ENCODE measurements around the gene HOXD3. TPM values are rescaled to one million over a fixed set of nuclear protein-coding genes. Genes with fewer than 3 reads are reported as not detected.

The HOXD3 gene
- total and polyA plus RNA-seq, 4 donors, result not detected

- Histone ChIP-seq H3K4me3 (ENCODE audit: low read depth in 1 of 3, low read length in 3 of 3) (no peak overlapping the region), H3K9me3 (ENCODE audit: control insufficient read depth in 4 of 4, low read length in 3 of 4) (no peaks in the 10 kb centered on the region), H3K9ac (ENCODE audit: low read depth in 1 of 2, low read length in 2 of 2) (no peak overlapping the region), H3K36me3 (ENCODE audit: control insufficient read depth in 4 of 4, insufficient read depth in 3 of 4, low read depth in 1 of 4, low read length in 3 of 4) (no peaks in the 10 kb centered on the region), H3K4me1 (ENCODE audit: control insufficient read depth in 4 of 4, insufficient read depth in 4 of 4, low read length in 3 of 4) (peaks cover 0 to 8% (median 7%) of the 10 kb centered on the region in 4 donors), H3K27me3 (ENCODE audit: control insufficient read depth in 4 of 4, insufficient read depth in 4 of 4, low read length in 3 of 4) (peaks cover 8 to 42% (median 25%) of the 10 kb centered on the region in 4 donors), H3K27ac (ENCODE audit: low read depth in 1 of 2, low read length in 2 of 2) (no peak overlapping the region)
- TF ChIP-seq HNF4A (conservative IDR thresholded peaks at IDR 0.05) (no peak), CTCF (IDR thresholded peaks at IDR 0.05; ENCODE audit: low read depth, low read length, missing input control) (no peak)
- DNase-seq (ENCODE audit: low spot score), result no peak
- WGBS, result 27% methylated on average over 14 of the region's 14 CpGs
Measured at GRCh38 chr2:176150584-176151441, 6.3 kb upstream of the HOXD3 start.

GRCh38 chr2:176151442-176152287, 5.4 kb upstream of the HOXD3 start, which contains the start of gene HOXD4:
HOXD4 (plus strand) TSS chr2:176151550; CDS start chr2:176151634, 84 bp downstream.
- Histone ChIP-seq H3K4me3 (ENCODE audit: low read depth in 1 of 3, low read length in 3 of 3) (no peak within 1 kb of the TSS), H3K27me3 (ENCODE audit: control insufficient read depth in 4 of 4, insufficient read depth in 4 of 4, low read length in 3 of 4) (peaks cover 8 to 47% (median 22%) of the 10 kb centered on the region in 4 donors), H3K9me3 (ENCODE audit: control insufficient read depth in 4 of 4, low read length in 3 of 4) (no peaks in the 10 kb centered on the region), H3K9ac (ENCODE audit: low read depth in 1 of 2, low read length in 2 of 2) (no peak within 1 kb of the TSS), H3K27ac (ENCODE audit: low read depth in 1 of 2, low read length in 2 of 2) (no peak within 1 kb of the TSS), H3K36me3 (ENCODE audit: control insufficient read depth in 4 of 4, insufficient read depth in 3 of 4, low read depth in 1 of 4, low read length in 3 of 4) (no peaks in the 10 kb centered on the region), H3K4me1 (ENCODE audit: control insufficient read depth in 4 of 4, insufficient read depth in 4 of 4, low read length in 3 of 4) (peaks cover 0 to 8% (median 7%) of the 10 kb centered on the region in 4 donors)
- no peak for TF ChIP-seq NR2F2 (IDR thresholded peaks at IDR 0.05)
- TF ChIP-seq SP1 (IDR thresholded peaks at IDR 0.05), result no peak
- no peak for TF ChIP-seq HNF4A (conservative IDR thresholded peaks at IDR 0.05)
- TF ChIP-seq YY1 (IDR thresholded peaks at IDR 0.05), result no peak
- TF ChIP-seq HNF4G (IDR thresholded peaks at IDR 0.05), result no peak
- no peak for TF ChIP-seq EGR1 (IDR thresholded peaks at IDR 0.05; ENCODE audit: low read depth in 2 of 2)
- TF ChIP-seq RXRA (IDR thresholded peaks at IDR 0.05), result no peak
- no peak for TF ChIP-seq GABPA (IDR thresholded peaks at IDR 0.05 in 1 of 2, conservative IDR thresholded peaks at IDR 0.05 in 1 of 2)
- TF ChIP-seq CTCF (IDR thresholded peaks at IDR 0.05; ENCODE audit: low read depth, low read length, missing input control), result no peak
- TF ChIP-seq TAF1 (conservative IDR thresholded peaks at IDR 0.05), result no peak
- TF ChIP-seq MAX (IDR thresholded peaks at IDR 0.05), result no peak
- TF ChIP-seq RAD21 (IDR thresholded peaks at IDR 0.05), result no peak
- TF ChIP-seq FOXA2 (IDR thresholded peaks at IDR 0.05), result no peak
- TF ChIP-seq JUND (IDR thresholded peaks at IDR 0.05), result no peak
- TF ChIP-seq REST (IDR thresholded peaks at IDR 0.05), result no peak
- no peak for TF ChIP-seq ATF3 (IDR thresholded peaks at IDR 0.05)
- no peak for TF ChIP-seq FOXA1 (IDR thresholded peaks at IDR 0.05)
- TF ChIP-seq ZBTB33 (IDR thresholded peaks at IDR 0.05), result no peak
- 13% methylated on average over 55 of the region's 55 CpGs for WGBS
- no peak for DNase-seq (ENCODE audit: low spot score)

Measured in liver (tissue), 9 donors.